OCI-LY7 (cell line): Measurements from ENCODE around the gene KCNQ1. TPM values are rescaled to one million over a fixed set of nuclear protein-coding genes. Genes with fewer than 3 reads are reported as not detected.

Experiments
- BruUV-seq: library from RNA; stranded (reverse); fragments of 400-500 nt; replicated peaks from 2 replicates; lab custom pipeline; 2021; lab: Mats Ljungman, UMichigan
- CTCF ChIA-PET: fragments of 300-600 bp; sonication (Branson Sonifier 250); formaldehyde crosslinking; loops from one replicate; lab custom pipeline; 2022; ENCODE audit warnings: antibody characterized with exemption; ENCODE audit not compliant: unreplicated experiment; lab: Charles Lee
- POLR2A ChIA-PET: fragments of 300-600 bp; sonication (Branson Sonifier 250); formaldehyde crosslinking; loops from one replicate; lab custom pipeline; 2022; ENCODE audit warnings: antibody characterized with exemption; lab: Charles Lee
- DNase-seq: peaks from one replicate; pipeline ENCODE4 v3.0.0-alpha.2; 2015; ENCODE audit warnings: low spot score
- H2AFZ ChIP-seq: fragments of 200-600 bp; sonication (generic), shearing (Covaris generic); 2 replicates; pipeline ENCODE4 v1.6.1; 2014; ENCODE audit warnings: mild to moderate bottlenecking, antibody characterized with exemption, low read length, moderate library complexity
- H3K27ac ChIP-seq: fragments of 200-600 bp; sonication (generic); 2 replicates; pipeline ENCODE4 v1.5.1; 2014; ENCODE audit warnings: mixed run types, low read depth, mild to moderate bottlenecking, moderate library complexity, low read length, inconsistent platforms; ENCODE audit not compliant: poor library complexity, severe bottlenecking
- H3K36me3 ChIP-seq: fragments of 200-600 bp; sonication (generic); 2 replicates; pipeline ENCODE4 v1.6.1; 2014; ENCODE audit warnings: mild to moderate bottlenecking, antibody characterized with exemption, low read length, moderate library complexity, mixed read lengths; ENCODE audit not compliant: insufficient read depth
- H3K4me1 ChIP-seq: fragments of 200-600 bp; sonication (generic); 2 replicates; pipeline ENCODE4 v1.5.1; 2014; ENCODE audit warnings: mild to moderate bottlenecking, low read length; ENCODE audit not compliant: insufficient read depth, poor library complexity, severe bottlenecking
- H3K4me2 ChIP-seq: fragments of 200-600 bp; sonication (generic); 2 replicates; pipeline ENCODE4 v1.6.1; 2014; ENCODE audit warnings: mild to moderate bottlenecking, low read length
- H3K4me3 ChIP-seq: fragments of 200-600 bp; sonication (generic); 2 replicates; pipeline ENCODE4 v1.5.1; 2014; ENCODE audit warnings: mild to moderate bottlenecking, low read depth, low read length; ENCODE audit not compliant: poor library complexity, severe bottlenecking
- H3K79me2 ChIP-seq: fragments of 200-600 bp; sonication (generic); 2 replicates; pipeline ENCODE4 v1.6.1; 2016; ENCODE audit warnings: low read depth, mild to moderate bottlenecking, low read length, moderate library complexity, mixed read lengths; ENCODE audit not compliant: insufficient read depth
- H3K9me2 ChIP-seq: fragments of 200-600 bp; sonication (generic); 2 replicates; pipeline ENCODE4 v1.6.1; 2016; ENCODE audit warnings: mild to moderate bottlenecking, low read length, mixed read lengths; ENCODE audit not compliant: insufficient read depth
- H3K9me3 ChIP-seq: fragments of 200-600 bp; sonication (generic); 2 replicates; pipeline ENCODE4 v1.6.1; 2014; ENCODE audit warnings: mild to moderate bottlenecking, mixed run types, low read length, mixed read lengths
- H4K20me1 ChIP-seq: fragments of 200-600 bp; sonication (generic); 2 replicates; pipeline ENCODE4 v1.6.1; 2014; ENCODE audit warnings: mild to moderate bottlenecking, antibody characterized with exemption, low read length, moderate library complexity, mixed read lengths; ENCODE audit not compliant: insufficient read depth
- EZH2phosphoT487 ChIP-seq: fragments of 200-600 bp; sonication (generic); IDR thresholded peaks from 2 replicates; pipeline ENCODE4 v1.6.1; 2018; ENCODE audit warnings: low read depth, borderline replicate concordance, mild to moderate bottlenecking, mixed run types, antibody characterized with exemption, low read length, moderate library complexity, mixed read lengths
- intact Hi-C: fragments of 100-400 bp; cut with micrococcal nuclease; formaldehyde crosslinking; loops from one replicate; pipeline ENCODE4 v1.10.0; 2022; ENCODE audit not compliant: unreplicated experiment
- total RNA-seq, 2 experiments: library from RNA; depleted of rRNA in 1 of 2; stranded (reverse); fragments of >200 nt in 1 of 2; shearing (Covaris generic) in 1 of 2; gene quantifications; 2 replicates each; pipeline ENCODE4 v1.2.3, GENCODE V29; 2014 to 2022
- TF ChIP-seq, protein P1 (sequence below): fragments of 200-600 bp; sonication (generic); conservative IDR thresholded peaks from 2 replicates; pipeline ENCODE4 v1.5.1; 2014; ENCODE audit warnings: mild to moderate bottlenecking, antibody characterized with exemption, low read length, moderate library complexity, mixed read lengths

Gene KCNQ1
- total RNA-seq, 2 experiments from 2014 or later: 0.22 to 1.3 TPM

DNA sequence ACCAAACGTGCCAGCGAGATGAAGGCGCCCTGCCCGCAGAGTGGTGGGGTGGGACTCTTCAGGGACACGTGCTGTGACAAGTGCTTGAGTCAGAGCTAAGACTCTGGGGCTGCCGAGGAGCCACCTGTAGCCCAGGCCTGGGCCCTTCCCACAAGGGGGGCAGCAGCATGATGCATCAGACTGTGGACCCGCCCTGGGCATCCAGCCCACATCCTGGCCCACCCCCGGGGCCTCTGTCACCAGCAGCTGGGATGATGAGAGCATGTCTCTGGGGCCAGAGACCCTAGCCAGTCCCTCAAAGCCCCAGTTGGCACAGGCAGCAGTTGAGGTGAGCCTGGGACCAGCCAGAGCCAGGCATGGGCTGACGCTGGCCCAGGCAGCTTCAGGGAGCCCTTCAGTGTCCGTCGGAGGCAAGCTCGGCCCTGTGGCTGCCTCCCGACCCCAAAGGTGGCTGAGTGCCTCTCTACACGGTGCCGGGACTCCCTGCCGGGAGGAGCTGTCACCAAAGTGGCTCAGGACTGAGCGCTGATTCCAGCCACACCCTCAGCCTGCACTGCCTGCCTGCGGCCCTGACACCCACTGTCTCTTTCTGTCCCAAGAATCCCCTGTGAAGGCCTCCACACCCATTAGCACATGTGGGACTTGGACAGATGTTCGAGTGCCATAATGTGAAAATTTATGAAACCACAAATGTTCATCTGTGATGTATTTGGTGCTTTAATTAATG, 399.5 kb downstream of the KCNQ1 start:
- no peaks in the 10 kb centered on the region for H3K9me3 ChIP-seq
- intact Hi-C loops: no loop called here
- no peak for DNase-seq
- H2AFZ ChIP-seq: no peak overlapping the region
- CTCF ChIA-PET: no interaction called here
- no peak overlapping the region for H3K4me3 ChIP-seq
- no peaks in the 10 kb centered on the region for H3K79me2 ChIP-seq
- no peak overlapping the region for H3K27ac ChIP-seq
- H3K36me3 ChIP-seq: no peaks in the 10 kb centered on the region
- H3K4me1 ChIP-seq: no peaks in the 10 kb centered on the region
- BruUV-seq: no TSS peak
- POLR2A ChIA-PET: no interaction called here
- no peaks in the 10 kb centered on the region for H3K9me2 ChIP-seq
- no peak overlapping the region for H3K4me2 ChIP-seq
- TF ChIP-seq EZH2phosphoT487: no peak
- TF ChIP-seq, protein P1, sequence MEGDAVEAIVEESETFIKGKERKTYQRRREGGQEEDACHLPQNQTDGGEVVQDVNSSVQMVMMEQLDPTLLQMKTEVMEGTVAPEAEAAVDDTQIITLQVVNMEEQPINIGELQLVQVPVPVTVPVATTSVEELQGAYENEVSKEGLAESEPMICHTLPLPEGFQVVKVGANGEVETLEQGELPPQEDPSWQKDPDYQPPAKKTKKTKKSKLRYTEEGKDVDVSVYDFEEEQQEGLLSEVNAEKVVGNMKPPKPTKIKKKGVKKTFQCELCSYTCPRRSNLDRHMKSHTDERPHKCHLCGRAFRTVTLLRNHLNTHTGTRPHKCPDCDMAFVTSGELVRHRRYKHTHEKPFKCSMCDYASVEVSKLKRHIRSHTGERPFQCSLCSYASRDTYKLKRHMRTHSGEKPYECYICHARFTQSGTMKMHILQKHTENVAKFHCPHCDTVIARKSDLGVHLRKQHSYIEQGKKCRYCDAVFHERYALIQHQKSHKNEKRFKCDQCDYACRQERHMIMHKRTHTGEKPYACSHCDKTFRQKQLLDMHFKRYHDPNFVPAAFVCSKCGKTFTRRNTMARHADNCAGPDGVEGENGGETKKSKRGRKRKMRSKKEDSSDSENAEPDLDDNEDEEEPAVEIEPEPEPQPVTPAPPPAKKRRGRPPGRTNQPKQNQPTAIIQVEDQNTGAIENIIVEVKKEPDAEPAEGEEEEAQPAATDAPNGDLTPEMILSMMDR: no peak
- H4K20me1 ChIP-seq: no peaks in the 10 kb centered on the region

DNA sequence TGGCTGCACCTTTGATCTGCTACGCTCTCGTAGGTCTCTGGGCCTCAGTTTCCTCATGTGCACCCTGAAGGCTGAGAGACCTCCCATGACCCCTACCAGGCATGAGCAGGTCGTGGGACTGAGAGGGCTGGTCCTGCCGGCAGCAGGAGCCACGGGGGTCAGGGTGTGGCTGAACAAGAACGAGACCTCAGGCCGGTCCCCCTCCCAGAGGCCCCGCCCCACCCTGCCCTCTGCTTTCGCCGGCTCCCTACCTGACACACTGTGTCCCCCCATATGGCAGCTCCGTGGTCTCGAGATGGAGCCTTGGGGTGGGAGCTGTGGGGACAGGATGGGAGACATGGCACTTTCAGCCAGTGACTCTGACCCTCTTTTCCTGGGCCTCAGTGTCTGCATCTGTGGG, 400.2 kb downstream of the KCNQ1 start:
- no TSS peak for BruUV-seq
- no peak overlapping the region for H3K4me3 ChIP-seq
- no peak overlapping the region for H3K4me2 ChIP-seq
- no peaks in the 10 kb centered on the region for H4K20me1 ChIP-seq
- no peaks in the 10 kb centered on the region for H3K4me1 ChIP-seq
- H3K36me3 ChIP-seq: no peaks in the 10 kb centered on the region
- no peaks in the 10 kb centered on the region for H3K9me3 ChIP-seq
- H3K27ac ChIP-seq: no peak overlapping the region
- POLR2A ChIA-PET: no interaction called here
- no peak overlapping the region for H2AFZ ChIP-seq
- intact Hi-C loops: no loop called here
- TF ChIP-seq EZH2phosphoT487: no peak
- TF ChIP-seq, protein P1: no peak
- no peaks in the 10 kb centered on the region for H3K9me2 ChIP-seq
- no peak for DNase-seq
- CTCF ChIA-PET: no interaction called here
- no peaks in the 10 kb centered on the region for H3K79me2 ChIP-seq

DNA sequence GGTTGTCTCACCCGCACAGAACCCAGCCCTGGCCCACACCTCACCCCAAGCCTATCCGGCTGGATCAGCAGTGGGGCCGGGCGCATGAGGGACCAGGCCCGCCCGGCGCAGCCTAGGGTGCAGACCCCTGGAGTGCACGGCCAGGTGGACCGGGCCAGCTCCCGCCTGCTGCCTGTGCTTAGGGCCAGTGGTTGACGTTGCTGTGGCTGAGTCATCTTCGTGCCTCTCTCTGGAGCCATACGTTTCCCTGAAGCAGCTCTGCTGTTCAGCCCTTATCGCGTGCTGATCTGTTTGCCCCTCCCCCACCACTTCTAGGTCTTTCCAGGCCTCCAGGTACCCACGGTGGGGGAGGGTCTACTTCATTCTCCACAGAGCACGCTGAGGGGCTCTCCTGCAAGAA, 401.2 kb downstream of the KCNQ1 start:
- H3K36me3 ChIP-seq: no peaks in the 10 kb centered on the region
- H4K20me1 ChIP-seq: no peaks in the 10 kb centered on the region
- H2AFZ ChIP-seq: no peak overlapping the region
- no peaks in the 10 kb centered on the region for H3K79me2 ChIP-seq
- no peaks in the 10 kb centered on the region for H3K9me3 ChIP-seq
- BruUV-seq: no TSS peak
- H3K4me3 ChIP-seq: no peak overlapping the region
- no peaks in the 10 kb centered on the region for H3K4me1 ChIP-seq
- no peak for DNase-seq
- intact Hi-C loops: no loop called here
- H3K4me2 ChIP-seq: no peak overlapping the region
- no peak overlapping the region for H3K27ac ChIP-seq
- POLR2A ChIA-PET: no interaction called here
- TF ChIP-seq EZH2phosphoT487: no peak
- TF ChIP-seq, protein P1: no peak
- no peaks in the 10 kb centered on the region for H3K9me2 ChIP-seq
- CTCF ChIA-PET: no interaction called here
